Spinal cord (tissue), 10 donors: ENCODE measurements around the gene KCNA10. TPM values are rescaled to one million over a fixed set of nuclear protein-coding genes. Genes with fewer than 3 reads are reported as not detected.
"Not testable (repeated sequence)": the region's sequence is repeated elsewhere in the genome, so short reads cannot be mapped to it uniquely, and the experiment has no call there.

Source experiments
- DNase-seq, 6 donors: peaks; one replicate each; pipeline versions ENCODE4 v3.0.0 to v3.0.0-alpha.2; 2013 to 2015; ENCODE audit warnings: low spot score in 6 of 6, low read depth in 4 of 6
- H3K27ac ChIP-seq: one replicate; pipeline ENCODE4 v1.5.1; 2013; ENCODE audit warnings: low read depth, low read length, control low read depth
- H3K27me3 ChIP-seq: one replicate; pipeline ENCODE4 v1.6.1; 2013; ENCODE audit warnings: low read length; ENCODE audit not compliant: control insufficient read depth, insufficient read depth
- H3K36me3 ChIP-seq: one replicate; pipeline ENCODE4 v1.6.1; 2013; ENCODE audit warnings: low read length; ENCODE audit not compliant: control insufficient read depth, insufficient read depth
- H3K4me1 ChIP-seq: one replicate; pipeline ENCODE4 v1.6.1; 2013; ENCODE audit warnings: low read length; ENCODE audit not compliant: control insufficient read depth, insufficient read depth
- H3K4me3 ChIP-seq: one replicate; pipeline ENCODE4 v1.5.1; 2013; ENCODE audit warnings: low read depth, low read length, control low read depth
- H3K9me3 ChIP-seq: one replicate; pipeline ENCODE4 v1.6.1; 2013; ENCODE audit warnings: low read length; ENCODE audit not compliant: control insufficient read depth, insufficient read depth
- WGBS: methylation state at CpG from one replicate; pipeline ENCODE4 v1.1.5; 2013; ENCODE audit warnings: missing lambda C conversion rate; ENCODE audit not compliant: insufficient coverage; 5-methylcytosine and 5-hydroxymethylcytosine counted together
- polyA plus RNA-seq, 2 donors: library from polyadenylated mRNA; unstranded; fragments of 120-200 nt; gene quantifications; one replicate each; pipeline ENCODE4 v1.2.1, GENCODE V29; 2013; ENCODE audit not compliant: insufficient read length in 2 of 2
- total RNA-seq, 2 donors: library from RNA; depleted of rRNA in 1 of 2; stranded (reverse); fragments of 120-200 nt in 1 of 2; fragments of >200 nt in 1 of 2; gene quantifications; one replicate each; pipeline versions ENCODE4 v1.2.3 to v1.2.4, GENCODE V29; 2013 to 2014
- donor health status: healthy.

Gene KCNA10
- total and polyA plus RNA-seq, 4 donors: not detected

GRCh38 chr1:110523011-110523410 is 4.0 kb upstream of the KCNA10 start:
- peaks cover 14% of the 10 kb centered on the region for H3K27me3 ChIP-seq

GRCh38 chr1:110522560-110522959 is 3.6 kb upstream of the KCNA10 start:
- Histone ChIP-seq H3K4me1 (peaks cover 26% of the 10 kb centered on the region), H3K36me3 (no peaks in the 10 kb centered on the region), H3K9me3 (no peaks in the 10 kb centered on the region), H3K4me3 (no peak overlapping the region), H3K27me3 (peaks cover 14% of the 10 kb centered on the region), H3K27ac (no peak overlapping the region)
- no peak for DNase-seq
- WGBS: 80% methylated on average over 4 of the region's 5 CpGs

More at GRCh38 chr1:110523011-110523410, 4.0 kb upstream of the KCNA10 start:
- WGBS: 63% methylated on average over 3 of the region's 4 CpGs
- H3K4me1 ChIP-seq: peaks cover 26% of the 10 kb centered on the region
- DNase-seq: no peak
- H3K36me3 ChIP-seq: no peaks in the 10 kb centered on the region
- H3K27ac ChIP-seq: no peak overlapping the region
- no peak overlapping the region for H3K4me3 ChIP-seq
- H3K9me3 ChIP-seq: no peaks in the 10 kb centered on the region

- no peak for DNase-seq
- Histone ChIP-seq H3K4me3 (no peak overlapping the region), H3K27ac (no peak overlapping the region), H3K36me3 (no peaks in the 10 kb centered on the region), H3K9me3 (no peaks in the 10 kb centered on the region), H3K4me1 (peaks cover 16% of the 10 kb centered on the region), H3K27me3 (peaks cover 14% of the 10 kb centered on the region)
- WGBS: no CpG with 5 or more reads among the region's 3 CpGs
Observed at GRCh38 chr1:110520827-110521226, 1.9 kb upstream of the KCNA10 start.

- H3K4me3 ChIP-seq: no peak overlapping the region
- WGBS: 82% methylated on average over 5 of the region's 5 CpGs
- no peak for DNase-seq
- H3K4me1 ChIP-seq: no peaks in the 10 kb centered on the region
- H3K9me3 ChIP-seq: no peaks in the 10 kb centered on the region
- peaks cover 2% of the 10 kb centered on the region for H3K27me3 ChIP-seq
- no peaks in the 10 kb centered on the region for H3K36me3 ChIP-seq
- no peak overlapping the region for H3K27ac ChIP-seq
Observed at GRCh38 chr1:110515891-110516290, 3.1 kb downstream of the KCNA10 start.

GRCh38 chr1:110515041-110515440 is 3.9 kb downstream of the KCNA10 start:
- Histone ChIP-seq H3K27ac (no peak overlapping the region), H3K36me3 (no peaks in the 10 kb centered on the region), H3K9me3 (no peaks in the 10 kb centered on the region), H3K4me3 (no peak overlapping the region), H3K27me3 (no peaks in the 10 kb centered on the region), H3K4me1 (no peaks in the 10 kb centered on the region)
- DNase-seq: no peak

GRCh38 chr1:110513511-110513910 is 5.5 kb downstream of the KCNA10 start:
- Histone ChIP-seq H3K36me3 (no peaks in the 10 kb centered on the region), H3K27ac (no peak overlapping the region), H3K4me3 (no peak overlapping the region), H3K4me1 (no peaks in the 10 kb centered on the region), H3K9me3 (no peaks in the 10 kb centered on the region), H3K27me3 (no peaks in the 10 kb centered on the region)
- WGBS: 37% methylated on average over 5 of the region's 8 CpGs
- DNase-seq: no peak

- H3K4me3 ChIP-seq: no peak overlapping the region
- no peaks in the 10 kb centered on the region for H3K27me3 ChIP-seq
- H3K36me3 ChIP-seq: no peaks in the 10 kb centered on the region
- H3K4me1 ChIP-seq: peaks cover 7% of the 10 kb centered on the region
- H3K27ac ChIP-seq: no peak overlapping the region
- DNase-seq: no peak
- no CpG with 5 or more reads among the region's 6 CpGs for WGBS
- no peaks in the 10 kb centered on the region for H3K9me3 ChIP-seq
Observed at GRCh38 chr1:110511436-110511835, 7.5 kb downstream of the KCNA10 start.

GRCh38 chr1:110510921-110511320 is 8.1 kb downstream of the KCNA10 start:
- H3K4me1 ChIP-seq, H3K36me3 ChIP-seq, H3K27ac ChIP-seq, H3K27me3 ChIP-seq, H3K9me3 ChIP-seq, DNase-seq, H3K4me3 ChIP-seq: not testable (repeated sequence)
- 90% methylated on average over 2 of the region's 5 CpGs for WGBS

GRCh38 chr1:110509655-110510054 is 9.3 kb downstream of the KCNA10 start:
- Histone ChIP-seq H3K27me3 (no peaks in the 10 kb centered on the region), H3K4me3 (no peak overlapping the region), H3K4me1 (peaks cover 7% of the 10 kb centered on the region), H3K9me3 (no peaks in the 10 kb centered on the region), H3K36me3 (no peaks in the 10 kb centered on the region), H3K27ac (no peak overlapping the region)
- DNase-seq: no peak
- 85% methylated on average over 5 of the region's 6 CpGs for WGBS

- Histone ChIP-seq H3K36me3 (no peaks in the 10 kb centered on the region), H3K4me1 (peaks cover 7% of the 10 kb centered on the region), H3K27ac (no peak overlapping the region), H3K4me3 (no peak overlapping the region), H3K9me3 (no peaks in the 10 kb centered on the region), H3K27me3 (no peaks in the 10 kb centered on the region)
- 68% methylated on average over 12 of the region's 14 CpGs for WGBS
- DNase-seq: no peak
Observed at GRCh38 chr1:110508028-110508940, 10.7 kb downstream of the KCNA10 start.
